HepG2 (cell line): ENCODE data around the gene ADGRD1. TPM values are rescaled to one million over a fixed set of nuclear protein-coding genes. Genes with fewer than 3 reads are reported as not detected.

Experiments used
- ATAC-seq: fragments of 200-7000 bp; cut with Tn5 transposase; 3 replicates; pipeline ENCODE4 v1.9.1; 2020; ENCODE audit warnings: mild to moderate bottlenecking, moderate library complexity
- BruUV-seq: library from RNA; stranded (reverse); fragments of 400-500 nt; replicated peaks from 2 replicates; lab custom pipeline; 2021; lab: Mats Ljungman, UMichigan
- CTCF ChIA-PET: fragments of 300-600 bp; formaldehyde crosslinking; extraction: SDS; loops from one replicate; lab custom pipeline; 2021; ENCODE audit warnings: low total read pairs, inconsistent platforms, low intra/inter-chr PET ratio; lab: Yijun Ruan, JAX
- POLR2A ChIA-PET: fragments of 350-600 bp; sonication (Branson Sonifier 250); formaldehyde crosslinking; loops from one replicate; lab custom pipeline; 2020; ENCODE audit warnings: antibody characterized with exemption, inconsistent platforms; lab: Yijun Ruan, JAX
- DNase-seq: peaks from one replicate; pipeline ENCODE4 v3.0.0-alpha.2; 2015; ENCODE audit warnings: low spot score
- FAIRE-seq: peaks from 3 replicates; lab custom pipeline; 2011; peaks lifted over from hg19 to GRCh38; lab: Jason Lieb, UNC
- H2AFZ ChIP-seq: one replicate; pipeline ENCODE4 v1.6.1; 2011; ENCODE audit warnings: low read length, inconsistent platforms
- H3K27ac ChIP-seq: fragments of 300-600 bp; 3 replicates; pipeline ENCODE4 v1.8.0; 2011; ENCODE audit warnings: mixed run types, mild to moderate bottlenecking, mixed read lengths, low read length, inconsistent platforms; ENCODE audit not compliant: insufficient read depth; ENCODE audit errors: extremely low read length
- H3K27me3 ChIP-seq, 2 experiments: fragments of 200-600 bp in 1 of 2; 2 replicates in 1 of 2; 3 replicates in 1 of 2; pipeline versions ENCODE4 v1.6.0 to v1.8.0; 2011; ENCODE audit warnings: low read length in 2 of 2, mild to moderate bottlenecking in 2 of 2, moderate library complexity in 2 of 2, inconsistent platforms in 1 of 2; ENCODE audit not compliant: insufficient read depth in 2 of 2, control insufficient read depth in 1 of 2
- H3K36me3 ChIP-seq, 2 experiments: fragments of 200-600 bp in 1 of 2; replicated peaks in 1 of 2; 2 replicates in 1 of 2; 3 replicates in 1 of 2; pipeline versions ENCODE4 v1.5.1 to v1.8.0; 2011; ENCODE audit warnings: low read length in 2 of 2, inconsistent platforms in 1 of 2; ENCODE audit not compliant: insufficient read depth in 2 of 2, control insufficient read depth in 1 of 2
- H3K4me1 ChIP-seq: 2 replicates; pipeline ENCODE4 v1.5.1; 2012; ENCODE audit warnings: low read length, inconsistent platforms; ENCODE audit not compliant: insufficient read depth
- H3K4me2 ChIP-seq: 2 replicates; pipeline ENCODE4 v1.6.0; 2011; ENCODE audit warnings: low read depth, low read length, inconsistent platforms
- H3K4me3 ChIP-seq, 3 experiments: fragments of 200-600 bp in 1 of 3; sonication (generic), shearing (Covaris generic) in 1 of 3; replicated peaks in 1 of 3; 2 replicates each; pipeline ENCODE4 v1.5.1; 2011 to 2016; ENCODE audit warnings: low read length in 3 of 3, inconsistent platforms in 2 of 3, low read depth in 2 of 3, mild to moderate bottlenecking in 2 of 3, control low read depth in 1 of 3, mixed read lengths in 1 of 3; ENCODE audit not compliant: insufficient read depth in 1 of 3
- H3K79me2 ChIP-seq: one replicate; pipeline ENCODE4 v1.6.1; 2011; ENCODE audit warnings: low read length, inconsistent platforms; ENCODE audit not compliant: insufficient read depth
- H3K9ac ChIP-seq: 2 replicates; pipeline ENCODE4 v1.6.0; 2011; ENCODE audit warnings: mild to moderate bottlenecking, low read depth, low read length, inconsistent platforms; ENCODE audit not compliant: insufficient read depth
- H3K9me3 ChIP-seq: 2 replicates; pipeline ENCODE4 v1.5.1; 2012; ENCODE audit warnings: mild to moderate bottlenecking, low read length
- H4K20me1 ChIP-seq: 2 replicates; pipeline ENCODE4 v1.6.0; 2011; ENCODE audit warnings: inconsistent platforms, mild to moderate bottlenecking, low read length, moderate library complexity; ENCODE audit not compliant: insufficient read depth
- CENPX ChIP-seq: sonication (generic); formaldehyde crosslinking; IDR thresholded peaks from 2 replicates; pipeline ENCODE4 v1.9.0; 2021; ENCODE audit warnings: mild to moderate bottlenecking, missing genetic modification reagents, moderate library complexity
- EZH2 ChIP-seq: conservative IDR thresholded peaks from 2 replicates; pipeline ENCODE4 v1.6.1; 2012; ENCODE audit warnings: mild to moderate bottlenecking, low read depth, low read length, moderate library complexity
- GATAD2A ChIP-seq: IDR thresholded peaks from 2 replicates; pipeline ENCODE4 v1.6.1; 2016
- HNF4A ChIP-seq: sonication (generic); formaldehyde crosslinking; IDR thresholded peaks from 2 replicates; pipeline ENCODE4 v1.4.0; 2020; ENCODE audit warnings: missing genetic modification reagents
- HOXA3 ChIP-seq: sonication (generic); formaldehyde crosslinking; IDR thresholded peaks from 2 replicates; pipeline ENCODE4 v1.5.0; 2020; ENCODE audit warnings: missing genetic modification reagents
- IKZF1 ChIP-seq: fragments of 450-650 bp; IDR thresholded peaks from 2 replicates; pipeline ENCODE4 v1.7.1; 2016
- SALL1 ChIP-seq: sonication (generic); formaldehyde crosslinking; IDR thresholded peaks from 2 replicates; pipeline ENCODE4 v1.8.0; 2022; ENCODE audit warnings: mild to moderate bottlenecking, missing genetic modification reagents
- WIZ ChIP-seq: sonication (generic); formaldehyde crosslinking; IDR thresholded peaks from 2 replicates; pipeline ENCODE4 v1.5.1; 2020; ENCODE audit warnings: mild to moderate bottlenecking, missing genetic modification reagents
- ZBTB38 ChIP-seq: sonication (generic); formaldehyde crosslinking; IDR thresholded peaks from 2 replicates; pipeline ENCODE4 v1.5.1; 2020; ENCODE audit warnings: mild to moderate bottlenecking, missing genetic modification reagents
- ZFP41 ChIP-seq: sonication (generic); formaldehyde crosslinking; IDR thresholded peaks from 2 replicates; pipeline ENCODE4 v1.4.0; 2020; ENCODE audit warnings: mild to moderate bottlenecking, missing genetic modification reagents, borderline replicate concordance
- ZNF546 ChIP-seq: sonication (generic); formaldehyde crosslinking; conservative IDR thresholded peaks from 2 replicates; pipeline ENCODE4 v1.8.1; 2023; ENCODE audit warnings: mild to moderate bottlenecking, missing genetic modification reagents
- WGBS: methylation state at CpG from one replicate; pipeline ENCODE4 v1.1.6; 2017; ENCODE audit warnings: low lambda C conversion rate; 5-methylcytosine and 5-hydroxymethylcytosine counted together
- in situ Hi-C: cut with HindIII; loops from 2 replicates; pipeline ENCODE4 v1.10.0; 2017; ENCODE audit warnings: low pct_unique_long_range_greater_than_20kb; ENCODE audit not compliant: extremely low pct_ligation_motif_present
- intact Hi-C: fragments of 100-400 bp; cut with micrococcal nuclease; formaldehyde crosslinking; loops from one replicate; pipeline ENCODE4 v1.10.0; 2022; ENCODE audit not compliant: unreplicated experiment
- polyA plus RNA-seq, 8 experiments: library from polyadenylated mRNA; depleted of rRNA in 3 of 8; stranded (reverse) in 7 of 8; unstranded in 1 of 8; fragments of >200 nt; fragmentation: Illumina TruSeq in 4 of 8; extraction: Trizol in 4 of 8; gene quantifications; 2 replicates each; pipeline versions ENCODE4 v1.2.1 to v1.2.3, GENCODE V29; 2011 to 2016; ENCODE audit warnings: low read depth in 4 of 8, missing spikeins in 1 of 8, mixed read lengths in 1 of 8; ENCODE audit not compliant: insufficient read depth in 1 of 8
- total RNA-seq, 5 experiments: library from RNA; depleted of rRNA; stranded (reverse); fragments of >200 nt; fragmentation: Illumina TruSeq; extraction: Trizol; gene quantifications; 2 replicates each; pipeline ENCODE4 v1.2.3, GENCODE V29; 2016; ENCODE audit warnings: low read depth in 1 of 5
- TF ChIP-seq, protein P1 (sequence below): sonication (generic); formaldehyde crosslinking; IDR thresholded peaks from 2 replicates; pipeline ENCODE4 v1.4.0; 2020; ENCODE audit warnings: missing genetic modification reagents, mild to moderate bottlenecking, borderline replicate concordance
- TF ChIP-seq, protein P2 (sequence below): conservative IDR thresholded peaks from 2 replicates; pipeline ENCODE4 v1.6.1; 2018; ENCODE audit warnings: missing genetic modification reagents

Gene ADGRD1
- total and polyA plus RNA-seq, 2 of the 13 experiments (the other 11 are each of a cell fraction or from before 2014, with no cell fraction given): 0.46 to 12.4 TPM

DNA sequence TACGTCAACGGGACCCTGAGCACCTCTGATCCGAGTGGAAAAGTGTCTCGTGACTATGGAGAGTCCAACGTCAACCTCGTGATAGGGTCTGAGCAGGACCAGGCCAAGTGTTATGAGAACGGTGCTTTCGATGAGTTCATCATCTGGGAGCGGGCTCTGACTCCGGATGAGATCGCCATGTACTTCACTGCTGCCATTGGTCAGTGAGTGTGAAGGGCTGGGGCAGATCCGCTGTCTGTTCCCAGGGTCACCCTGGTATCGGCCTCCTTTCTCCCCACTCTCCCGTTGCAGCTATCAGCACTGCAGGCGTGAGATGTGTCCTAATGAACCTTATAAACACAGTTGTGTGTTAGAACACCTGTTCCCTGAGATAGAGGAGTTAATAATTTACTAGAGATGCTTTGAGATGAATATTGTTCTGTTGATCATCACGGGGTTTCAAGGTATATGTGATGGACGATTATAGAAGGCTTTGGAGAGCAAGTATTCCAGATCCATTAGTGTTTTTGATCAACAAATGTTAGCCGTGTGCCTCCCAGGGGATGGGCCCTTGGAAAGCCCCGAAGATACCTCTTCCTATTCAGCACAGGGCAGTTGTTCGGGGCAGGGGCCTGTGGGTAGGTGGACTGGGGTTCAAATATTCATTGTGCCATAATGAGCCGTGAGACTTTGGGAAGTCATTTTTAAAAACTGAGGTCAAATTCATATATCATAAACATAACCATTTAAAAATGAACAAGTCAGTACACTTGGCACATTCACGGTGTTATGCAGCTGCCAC lies 33.6 kb downstream of the ADGRD1 start (continued):
- TF ChIP-seq SALL1 (peak; percentile 52; the same call in 1 of the 2 replicates), GATAD2A (CRISPR knock-in tag) (peak; percentile 43; the same call in 1 of the 2 replicates), HNF4A (CRISPR knock-in tag) (peak; percentile 39; the same call in 1 of the 2 replicates), ZBTB38 (peak; percentile 99), HOXA3 (CRISPR knock-in tag) (peak; percentile 51; the same call in 1 of the 2 replicates)
- TF ChIP-seq, protein P1, sequence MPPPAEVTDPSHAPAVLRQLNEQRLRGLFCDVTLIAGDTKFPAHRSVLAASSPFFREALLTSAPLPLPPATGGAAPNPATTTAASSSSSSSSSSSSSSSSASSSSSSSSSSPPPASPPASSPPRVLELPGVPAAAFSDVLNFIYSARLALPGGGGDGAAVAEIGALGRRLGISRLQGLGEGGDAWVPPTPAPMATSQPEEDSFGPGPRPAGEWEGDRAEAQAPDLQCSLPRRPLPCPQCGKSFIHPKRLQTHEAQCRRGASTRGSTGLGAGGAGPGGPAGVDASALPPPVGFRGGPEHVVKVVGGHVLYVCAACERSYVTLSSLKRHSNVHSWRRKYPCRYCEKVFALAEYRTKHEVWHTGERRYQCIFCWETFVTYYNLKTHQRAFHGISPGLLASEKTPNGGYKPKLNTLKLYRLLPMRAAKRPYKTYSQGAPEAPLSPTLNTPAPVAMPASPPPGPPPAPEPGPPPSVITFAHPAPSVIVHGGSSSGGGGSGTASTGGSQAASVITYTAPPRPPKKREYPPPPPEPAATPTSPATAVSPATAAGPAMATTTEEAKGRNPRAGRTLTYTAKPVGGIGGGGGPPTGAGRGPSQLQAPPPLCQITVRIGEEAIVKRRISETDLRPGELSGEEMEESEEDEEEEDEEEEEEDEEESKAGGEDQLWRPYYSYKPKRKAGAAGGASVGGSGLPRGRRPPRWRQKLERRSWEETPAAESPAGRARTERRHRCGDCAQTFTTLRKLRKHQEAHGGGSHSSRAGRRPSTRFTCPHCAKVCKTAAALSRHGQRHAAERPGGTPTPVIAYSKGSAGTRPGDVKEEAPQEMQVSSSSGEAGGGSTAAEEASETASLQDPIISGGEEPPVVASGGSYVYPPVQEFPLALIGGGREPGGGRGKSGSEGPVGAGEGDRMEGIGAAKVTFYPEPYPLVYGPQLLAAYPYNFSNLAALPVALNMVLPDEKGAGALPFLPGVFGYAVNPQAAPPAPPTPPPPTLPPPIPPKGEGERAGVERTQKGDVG (CRISPR knock-in tag): peak; percentile 51; the same call in 1 of the 2 replicates
- TF ChIP-seq, all 625 proteins: peak for 36

DNA sequence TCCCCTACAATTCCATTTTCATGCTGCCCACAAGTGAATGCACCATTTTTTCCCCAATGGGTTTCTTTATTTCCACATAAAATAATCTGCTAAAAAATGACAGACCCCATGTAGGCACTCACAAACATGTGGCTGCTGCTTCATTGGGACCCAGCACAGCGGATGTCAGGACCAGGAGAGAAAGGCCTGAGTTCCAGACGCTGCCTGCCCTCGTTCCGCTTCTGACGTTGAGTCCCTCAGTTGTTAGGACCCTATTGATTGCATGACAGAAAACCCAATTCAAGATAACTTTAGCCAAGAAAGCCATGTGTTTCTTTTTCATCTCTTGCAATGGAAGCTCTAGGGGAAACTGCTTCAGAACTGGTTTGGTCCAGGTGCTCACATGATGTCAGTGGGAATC lies 34.6 kb downstream of the ADGRD1 start:
- Histone ChIP-seq H3K4me2 (no peak overlapping the region), H2AFZ (no peak overlapping the region), H3K27me3 (no peaks in the 10 kb centered on the region), H3K79me2 (no peaks in the 10 kb centered on the region), H3K4me3 (no peak overlapping the region), H3K27ac (no peak overlapping the region), H3K4me1 (peaks cover 59% of the 10 kb centered on the region)
- intact Hi-C loops: no loop called here
- POLR2A ChIA-PET: no interaction called here
- ATAC-seq (no peak), DNase-seq (no peak)
- BruUV-seq: no TSS peak
- in situ Hi-C loops: no loop called here
- TF ChIP-seq EZH2 (no peak), CENPX (CRISPR knock-in tag) (no peak), ZNF546 (CRISPR knock-in tag) (no peak), ZFP41 (CRISPR knock-in tag) (no peak), WIZ (CRISPR knock-in tag) (no peak), IKZF1 (no peak)
- TF ChIP-seq, protein P2, sequence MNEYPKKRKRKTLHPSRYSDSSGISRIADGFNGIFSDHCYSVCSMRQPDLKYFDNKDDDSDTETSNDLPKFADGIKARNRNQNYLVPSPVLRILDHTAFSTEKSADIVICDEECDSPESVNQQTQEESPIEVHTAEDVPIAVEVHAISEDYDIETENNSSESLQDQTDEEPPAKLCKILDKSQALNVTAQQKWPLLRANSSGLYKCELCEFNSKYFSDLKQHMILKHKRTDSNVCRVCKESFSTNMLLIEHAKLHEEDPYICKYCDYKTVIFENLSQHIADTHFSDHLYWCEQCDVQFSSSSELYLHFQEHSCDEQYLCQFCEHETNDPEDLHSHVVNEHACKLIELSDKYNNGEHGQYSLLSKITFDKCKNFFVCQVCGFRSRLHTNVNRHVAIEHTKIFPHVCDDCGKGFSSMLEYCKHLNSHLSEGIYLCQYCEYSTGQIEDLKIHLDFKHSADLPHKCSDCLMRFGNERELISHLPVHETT (CRISPR knock-in tag): no peak
- TF ChIP-seq, all 625 proteins: peak for 0
- H4K20me1 ChIP-seq: no peaks in the 10 kb centered on the region
- FAIRE-seq: no peak
- 94% methylated on average over 5 of the region's 5 CpGs for WGBS
- CTCF ChIA-PET: no interaction called here
- no peak overlapping the region for H3K9ac ChIP-seq
- no peaks in the 10 kb centered on the region for H3K36me3 ChIP-seq
- no peaks in the 10 kb centered on the region for H3K9me3 ChIP-seq
